Activated T-cell treated with anti-CD3 and anti-CD28 coated beads, Interleukin-2, amount 50 U/mL, for 4 hours (primary cell): ENCODE data around the gene GRID2. TPM values are rescaled to one million over a fixed set of nuclear protein-coding genes. Genes with fewer than 3 reads are reported as not detected.

Source experiments
- ATAC-seq, 2 donors: fragments of 200-7000 bp; cut with Tn5 transposase; one replicate each; pipeline ENCODE4 v1.10.0; 2021
- DNase-seq: peaks from one replicate; pipeline ENCODE4 v3.0.0-alpha.2; 2020
- H3K27me3 Mint-ChIP-seq: one replicate; pipeline ENCODE4 v1.8.0; 2021; ENCODE audit warnings: low read depth, mixed read lengths
- H3K36me3 Mint-ChIP-seq: one replicate; pipeline ENCODE4 v1.8.0; 2022; ENCODE audit warnings: mixed read lengths; ENCODE audit not compliant: insufficient read depth
- H3K4me1 Mint-ChIP-seq: one replicate; pipeline ENCODE4 v1.8.0; 2021; ENCODE audit warnings: low read depth, mixed read lengths
- H3K4me3 Mint-ChIP-seq: one replicate; pipeline ENCODE4 v1.8.0; 2021; ENCODE audit warnings: mild to moderate bottlenecking, moderate library complexity, mixed read lengths
- H3K9me3 Mint-ChIP-seq: one replicate; pipeline ENCODE4 v1.8.0; 2021; ENCODE audit warnings: mixed read lengths
- total RNA-seq, 3 donors: library from RNA; stranded (reverse); gene quantifications; one replicate each; pipeline ENCODE4 v1.2.1, GENCODE V29; 2021

The GRID2 gene
- under 1 TPM in 1 of 3 donors, not detected in 2; 0.22 TPM for total RNA-seq

GRCh38 chr4:92303621-92304027, at the start of gene GRID2:
Gene GRID2, plus strand, starts transcription at chr4:92303966.
- Mint-ChIP-seq H3K4me3 (no peak within 1 kb of the TSS), H3K4me1 (no peaks in the 10 kb centered on the region), H3K9me3 (no peaks in the 10 kb centered on the region), H3K36me3 (no peaks in the 10 kb centered on the region), H3K27me3 (peaks cover 28% of the 10 kb centered on the region)
- DNase-seq (no peak), ATAC-seq (no peak)

GRCh38 chr4:92253986-92254671, 49.6 kb upstream of the GRID2 start:
- Mint-ChIP-seq H3K9me3 (peaks cover 27% of the 10 kb centered on the region), H3K4me1 (no peaks in the 10 kb centered on the region), H3K36me3 (no peaks in the 10 kb centered on the region), H3K4me3 (no peak overlapping the region), H3K27me3 (no peaks in the 10 kb centered on the region)
- ATAC-seq (no peak), DNase-seq (no peak)

GRCh38 chr4:92254767-92255442, 48.9 kb upstream of the GRID2 start:
- Mint-ChIP-seq H3K27me3 (no peaks in the 10 kb centered on the region), H3K36me3 (no peaks in the 10 kb centered on the region), H3K9me3 (peaks cover 23% of the 10 kb centered on the region), H3K4me3 (no peak overlapping the region), H3K4me1 (no peaks in the 10 kb centered on the region)
- DNase-seq (no peak), ATAC-seq (no peak)

GRCh38 chr4:92255920-92256244, 47.9 kb upstream of the GRID2 start:
- Mint-ChIP-seq H3K27me3 (no peaks in the 10 kb centered on the region), H3K36me3 (no peaks in the 10 kb centered on the region), H3K4me3 (no peak overlapping the region), H3K9me3 (peaks cover 20% of the 10 kb centered on the region), H3K4me1 (no peaks in the 10 kb centered on the region)
- no peak for DNase-seq
- ATAC-seq: no peak

GRCh38 chr4:92257931-92258857, 45.6 kb upstream of the GRID2 start:
- no peaks in the 10 kb centered on the region for H3K36me3 Mint-ChIP-seq
- H3K9me3 Mint-ChIP-seq: peaks cover 13% of the 10 kb centered on the region
- no peak overlapping the region for H3K4me3 Mint-ChIP-seq
- DNase-seq (no peak), ATAC-seq (no peak)
- no peaks in the 10 kb centered on the region for H3K27me3 Mint-ChIP-seq
- no peaks in the 10 kb centered on the region for H3K4me1 Mint-ChIP-seq

GRCh38 chr4:92261256-92261655, 42.5 kb upstream of the GRID2 start:
- Mint-ChIP-seq H3K27me3 (no peaks in the 10 kb centered on the region), H3K36me3 (no peaks in the 10 kb centered on the region), H3K9me3 (peaks cover 4% of the 10 kb centered on the region), H3K4me3 (no peak overlapping the region), H3K4me1 (no peaks in the 10 kb centered on the region)
- DNase-seq (no peak), ATAC-seq (no peak)

GRCh38 chr4:92262371-92262770, 41.4 kb upstream of the GRID2 start:
- H3K27me3 Mint-ChIP-seq: no peaks in the 10 kb centered on the region
- ATAC-seq: no peak
- H3K9me3 Mint-ChIP-seq: peaks cover under 1% of the 10 kb centered on the region

GRCh38 chr4:92263010-92263409, 40.8 kb upstream of the GRID2 start:
- no peak for ATAC-seq

More at GRCh38 chr4:92262371-92262770, 41.4 kb upstream of the GRID2 start:
- Mint-ChIP-seq H3K36me3 (no peaks in the 10 kb centered on the region), H3K4me3 (no peak overlapping the region), H3K4me1 (no peaks in the 10 kb centered on the region)
- no peak for DNase-seq

GRCh38 chr4:92263575-92263974, 40.2 kb upstream of the GRID2 start:
- Mint-ChIP-seq H3K36me3 (no peaks in the 10 kb centered on the region), H3K27me3 (no peaks in the 10 kb centered on the region), H3K4me3 (no peak overlapping the region), H3K9me3 (no peaks in the 10 kb centered on the region), H3K4me1 (no peaks in the 10 kb centered on the region)
- no peak for ATAC-seq
- DNase-seq: no peak

More at GRCh38 chr4:92263010-92263409, 40.8 kb upstream of the GRID2 start:
- Mint-ChIP-seq H3K36me3 (no peaks in the 10 kb centered on the region), H3K4me1 (no peaks in the 10 kb centered on the region), H3K27me3 (no peaks in the 10 kb centered on the region), H3K9me3 (no peaks in the 10 kb centered on the region), H3K4me3 (no peak overlapping the region)
- no peak for DNase-seq

GRCh38 chr4:92264163-92264562, 39.6 kb upstream of the GRID2 start:
- Mint-ChIP-seq H3K4me1 (no peaks in the 10 kb centered on the region), H3K27me3 (no peaks in the 10 kb centered on the region), H3K4me3 (no peak overlapping the region), H3K9me3 (no peaks in the 10 kb centered on the region), H3K36me3 (no peaks in the 10 kb centered on the region)
- ATAC-seq (no peak), DNase-seq (no peak)

GRCh38 chr4:92265021-92265420, 38.7 kb upstream of the GRID2 start:
- H3K4me3 Mint-ChIP-seq: no peak overlapping the region

GRCh38 chr4:92265798-92266197, 38.0 kb upstream of the GRID2 start:
- no peak for ATAC-seq
- H3K4me1 Mint-ChIP-seq: no peaks in the 10 kb centered on the region

More at GRCh38 chr4:92265021-92265420, 38.7 kb upstream of the GRID2 start:
- no peak for DNase-seq
- Mint-ChIP-seq H3K4me1 (no peaks in the 10 kb centered on the region), H3K36me3 (no peaks in the 10 kb centered on the region), H3K27me3 (no peaks in the 10 kb centered on the region), H3K9me3 (no peaks in the 10 kb centered on the region)
- no peak for ATAC-seq

GRCh38 chr4:92266521-92266920, 37.2 kb upstream of the GRID2 start:
- no peaks in the 10 kb centered on the region for H3K36me3 Mint-ChIP-seq
- no peaks in the 10 kb centered on the region for H3K27me3 Mint-ChIP-seq
- no peaks in the 10 kb centered on the region for H3K4me1 Mint-ChIP-seq
- no peaks in the 10 kb centered on the region for H3K9me3 Mint-ChIP-seq
- no peak overlapping the region for H3K4me3 Mint-ChIP-seq
- no peak for DNase-seq
- no peak for ATAC-seq

More at GRCh38 chr4:92265798-92266197, 38.0 kb upstream of the GRID2 start:
- Mint-ChIP-seq H3K9me3 (no peaks in the 10 kb centered on the region), H3K4me3 (no peak overlapping the region), H3K36me3 (no peaks in the 10 kb centered on the region), H3K27me3 (no peaks in the 10 kb centered on the region)
- DNase-seq: no peak

GRCh38 chr4:92268642-92269041, 35.1 kb upstream of the GRID2 start:
- no peaks in the 10 kb centered on the region for H3K27me3 Mint-ChIP-seq
- no peaks in the 10 kb centered on the region for H3K4me1 Mint-ChIP-seq
- DNase-seq (no peak), ATAC-seq (no peak)
- H3K36me3 Mint-ChIP-seq: no peaks in the 10 kb centered on the region
- H3K9me3 Mint-ChIP-seq: no peaks in the 10 kb centered on the region
- H3K4me3 Mint-ChIP-seq: no peak overlapping the region
